HEK293T (cell line): ENCODE results near the gene FBXO11.

ENCODE experiments used
- BHLHE40 ChIP-seq: fragments of 450-650 bp; IDR thresholded peaks from 2 replicates; pipeline ENCODE4 v1.6.1; 2016; ENCODE audit warnings: mild to moderate bottlenecking, moderate library complexity, borderline replicate concordance
- ELF4 ChIP-seq: fragments of 450-650 bp; IDR thresholded peaks from 2 replicates; pipeline ENCODE4 v1.6.1; 2017; ENCODE audit warnings: antibody characterized with exemption
- FOXA1 ChIP-seq: fragments of 450-650 bp; IDR thresholded peaks from 2 replicates; pipeline ENCODE4 v1.6.1; 2016; ENCODE audit warnings: mild to moderate bottlenecking
- FOXM1 ChIP-seq: fragments of 450-650 bp; IDR thresholded peaks from 2 replicates; pipeline ENCODE4 v1.6.1; 2017; ENCODE audit warnings: mild to moderate bottlenecking, borderline replicate concordance
- L3MBTL2 ChIP-seq: fragments of 450-650 bp; conservative IDR thresholded peaks from 2 replicates; pipeline ENCODE4 v1.6.1; 2016; ENCODE audit warnings: mild to moderate bottlenecking
- SUZ12 ChIP-seq: fragments of 450-650 bp; IDR thresholded peaks from 2 replicates; pipeline ENCODE4 v1.6.1; 2016; ENCODE audit warnings: mild to moderate bottlenecking
- TARDBP ChIP-seq: fragments of 450-650 bp; IDR thresholded peaks from 2 replicates; pipeline ENCODE4 v1.6.1; 2016
- ZNF384 ChIP-seq: fragments of 450-650 bp; IDR thresholded peaks from 2 replicates; pipeline ENCODE4 v1.6.1; 2016

DNA sequence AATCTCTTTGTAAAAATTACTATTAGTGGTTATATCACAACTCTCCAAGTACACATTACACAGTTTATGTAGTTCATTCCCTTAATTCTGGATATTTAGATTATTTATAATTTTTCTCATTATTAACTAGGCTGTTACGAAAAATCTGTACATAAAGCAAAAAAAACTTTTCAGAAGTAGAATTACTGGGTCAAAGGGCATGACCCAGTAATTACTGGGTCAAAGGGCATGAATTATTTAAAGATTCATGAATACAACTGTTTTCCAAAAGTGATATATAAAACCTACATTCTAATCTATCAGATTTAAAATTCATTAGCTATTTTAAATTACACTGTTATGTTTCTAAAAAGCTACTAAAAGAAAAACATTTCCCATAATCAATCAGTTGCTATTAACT is 68.0 kb downstream of the FBXO11 start:
- TF ChIP-seq FOXA1 (no peak), L3MBTL2 (no peak), TARDBP (no peak), BHLHE40 (no peak), ELF4 (no peak), FOXM1 (no peak), SUZ12 (no peak), ZNF384 (no peak)
